Gastrocnemius medialis (tissue), 4 donors: ENCODE measurements around the gene ERCC4.

Source experiments
- CTCF ChIP-seq, 5 experiments: fragments of 450-650 bp in 3 of 5; fragments of 200-600 bp in 2 of 5; sonication (generic) in 2 of 5; IDR thresholded peaks in 4 of 5; conservative IDR thresholded peaks in 1 of 5; 1 replicate in 4 of 5; 2 replicates in 1 of 5; pipeline ENCODE4 v1.5.1; 2016 to 2019; ENCODE audit warnings: antibody characterized with exemption in 5 of 5, mild to moderate bottlenecking in 3 of 5, moderate library complexity in 3 of 5
- POLR2A ChIP-seq, 2 donors: fragments of 450-650 bp; IDR thresholded peaks; one replicate each; pipeline ENCODE4 v1.6.1; 2017; ENCODE audit warnings: antibody characterized with exemption in 2 of 2, mild to moderate bottlenecking in 2 of 2, moderate library complexity in 2 of 2

- no peak for TF ChIP-seq CTCF (IDR thresholded peaks at IDR 0.05 in 4 of 5, conservative IDR thresholded peaks at IDR 0.05 in 1 of 5)
- TF ChIP-seq POLR2A (IDR thresholded peaks at IDR 0.05), result no peak
These were observed 18.5 kb downstream of the ERCC4 start for GRCh38 chr16:13938480-13938879.
